Right lobe of liver (tissue), 6 donors: Measurements from ENCODE around the gene ARHGAP23. TPM values are rescaled to one million over a fixed set of nuclear protein-coding genes. Genes with fewer than 3 reads are reported as not detected.
"Not testable (repeated sequence)": the region's sequence is repeated elsewhere in the genome, so short reads cannot be mapped to it uniquely, and the experiment has no call there.

Experiments
- ATAC-seq, 4 donors: fragments of 200-7000 bp; cut with Tn5 transposase; one replicate each; pipeline ENCODE4 v1.9.1; 2020; ENCODE audit warnings: mild to moderate bottlenecking in 4 of 4, moderate library complexity in 4 of 4
- DNase-seq, 3 donors: peaks; one replicate each; pipeline ENCODE4 v3.0.0-alpha.2; 2020
- H3K27ac ChIP-seq, 3 donors: fragments of 200-600 bp; one replicate each; pipeline ENCODE4 v1.8.0; 2022
- H3K27me3 ChIP-seq, 2 donors: fragments of 200-600 bp; one replicate each; pipeline ENCODE4 v1.8.0; 2022
- H3K36me3 ChIP-seq, 4 donors: fragments of 200-600 bp; sonication (generic) in 1 of 4; one replicate each; pipeline versions ENCODE4 v1.5.1 to v1.8.0; 2017 to 2022; ENCODE audit warnings: control low read depth in 1 of 4
- H3K4me1 ChIP-seq, 4 donors: fragments of 200-600 bp; sonication (generic) in 1 of 4; one replicate each; pipeline versions ENCODE4 v1.5.1 to v1.8.0; 2017 to 2022; ENCODE audit warnings: control low read depth in 1 of 4
- H3K4me3 ChIP-seq, 3 donors: fragments of 200-600 bp; one replicate each; pipeline ENCODE4 v1.8.0; 2022
- H3K9me3 ChIP-seq, 4 donors: fragments of 200-600 bp; sonication (generic) in 1 of 4; one replicate each; pipeline versions ENCODE4 v1.5.1 to v1.8.0; 2017 to 2022; ENCODE audit warnings: control low read depth in 1 of 4
- CTCF ChIP-seq, 4 donors: fragments of 200-600 bp in 3 of 4; fragments of 450-650 bp in 1 of 4; IDR thresholded peaks; one replicate each; pipeline versions ENCODE4 v1.5.1 to v1.8.0; 2016 to 2022; ENCODE audit warnings: antibody characterized with exemption in 4 of 4, mild to moderate bottlenecking in 2 of 4
- POLR2A ChIP-seq: fragments of 450-650 bp; IDR thresholded peaks from one replicate; pipeline ENCODE4 v1.6.1; 2017; ENCODE audit warnings: antibody characterized with exemption, mild to moderate bottlenecking
- WGBS: methylation state at CpG from one replicate; pipeline ENCODE4 v1.1.6; 2018; ENCODE audit warnings: low coverage, low lambda C conversion rate; ENCODE audit not compliant: insufficient coverage; ENCODE audit errors: missing lambda C conversion rate; 5-methylcytosine and 5-hydroxymethylcytosine counted together
- intact Hi-C, 2 donors: fragments of 100-400 bp; cut with DNase I; formaldehyde crosslinking; loops; one replicate each; pipeline versions ENCODE4 v1.11.2 to v1.14.1; 2022
- total RNA-seq, 6 experiments: library from RNA; depleted of rRNA in 2 of 6; stranded (reverse); fragments of >200 nt in 2 of 6; fragmentation: NEBNext Ultra II Directional in 3 of 6; extraction: Animal tissue kit (Norgen Biotek cat#: 25700) in 3 of 6; gene quantifications; one replicate each; pipeline versions ENCODE4 v1.1.0 to v1.2.4, GENCODE V29; 2016 to 2023
- donor health status: DM: no; HTN: yes; CAD: no.
- donor health status: DM: no; HTN: no; CAD: no.
- donor health status: DM: no; HTN: no; CAD: no.
- donor health status: DM: no; HTN: yes; CAD: no.
- donor health status: DM: no; HTN: yes; CAD: no.

The ARHGAP23 gene
- total RNA-seq, 6 experiments from 2014 or later, result 1.4 to 9.5 (median 3.8) TPM

DNA sequence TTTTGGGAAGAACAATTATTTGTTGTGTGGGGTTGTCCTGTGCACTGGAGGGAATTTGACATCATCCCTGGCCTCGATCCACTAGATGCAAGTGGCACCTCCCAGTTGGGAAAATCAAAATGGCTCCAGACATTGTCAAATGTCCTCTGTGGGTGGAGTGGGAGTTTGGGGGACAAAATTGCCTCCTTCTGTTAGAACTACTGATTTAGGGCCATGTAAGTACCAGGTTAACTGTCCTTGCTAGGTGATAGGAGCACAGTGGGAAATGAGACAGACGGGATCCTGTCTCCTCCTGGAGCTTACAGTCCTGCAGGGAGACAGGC, 56.8 kb downstream of the ARHGAP23 start:
- TF ChIP-seq POLR2A (no peak), CTCF (IDR thresholded peaks at IDR 0.05) (peak in 1 of 4 donors; percentile 1)
- intact Hi-C loops, result loop anchor here (10.0 kb wide), 1 partner anchor 60 kb away; the partner anchor contains the start of gene ARHGAP23 (in 2 of the 2)
- H3K27ac ChIP-seq, result no peak overlapping the region

GRCh38 chr17:38485681-38486298, 57.5 kb downstream of the ARHGAP23 start:
- ATAC-seq, H3K36me3 ChIP-seq, H3K4me1 ChIP-seq, H3K4me3 ChIP-seq, H3K27me3 ChIP-seq, H3K27ac ChIP-seq, H3K9me3 ChIP-seq, DNase-seq: not testable (repeated sequence)
- 43% methylated on average over 4 of the region's 13 CpGs for WGBS
- intact Hi-C loops, result loop anchor here (10.0 kb wide), 1 partner anchor 61 kb away; the partner anchor contains the start of gene ARHGAP23 (in 2 of the 2)

More for the DNA sequence above, 56.8 kb downstream of the ARHGAP23 start:
- ATAC-seq (no peak), DNase-seq (no peak)
- no peaks in the 10 kb centered on the region for H3K9me3 ChIP-seq
- no peaks in the 10 kb centered on the region for H3K27me3 ChIP-seq
- H3K4me3 ChIP-seq, result no peak overlapping the region
- H3K36me3 ChIP-seq, result no peaks in the 10 kb centered on the region
- no peaks in the 10 kb centered on the region for H3K4me1 ChIP-seq
- WGBS, result 32% methylated on average over 2 of the region's 2 CpGs

DNA sequence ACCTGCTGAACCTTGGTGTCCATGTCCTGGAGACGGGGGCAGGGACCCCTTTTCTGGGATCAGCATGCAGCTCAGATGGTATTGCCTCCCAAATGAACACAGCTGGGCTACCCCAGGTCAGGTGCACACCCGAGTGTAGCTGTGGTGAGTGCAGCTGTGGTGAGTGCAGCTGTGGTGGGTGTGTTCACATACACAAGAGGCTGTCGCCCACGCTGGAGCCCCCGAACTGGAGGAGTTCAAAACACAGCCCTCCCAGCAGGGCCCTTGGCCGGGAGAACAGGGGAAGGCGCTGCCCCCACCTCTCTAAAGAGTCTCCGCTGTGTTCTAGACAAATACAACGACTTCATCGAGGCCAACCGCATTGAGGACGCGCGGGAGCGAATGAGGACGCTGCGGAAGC, 61.5 kb downstream of the ARHGAP23 start:
- intact Hi-C loops, result loop anchor here (5.0 to 10.0 kb wide), 3 partner anchors 65 to 178 kb away; partner anchors contain the start of gene ARHGAP23 (in 2 of the 2)
- not testable (repeated sequence) for H3K27ac ChIP-seq, H3K4me3 ChIP-seq, H3K9me3 ChIP-seq, H3K36me3 ChIP-seq, ATAC-seq, H3K4me1 ChIP-seq, DNase-seq, H3K27me3 ChIP-seq
- WGBS, result no CpG with 5 or more reads among the region's 17 CpGs

DNA sequence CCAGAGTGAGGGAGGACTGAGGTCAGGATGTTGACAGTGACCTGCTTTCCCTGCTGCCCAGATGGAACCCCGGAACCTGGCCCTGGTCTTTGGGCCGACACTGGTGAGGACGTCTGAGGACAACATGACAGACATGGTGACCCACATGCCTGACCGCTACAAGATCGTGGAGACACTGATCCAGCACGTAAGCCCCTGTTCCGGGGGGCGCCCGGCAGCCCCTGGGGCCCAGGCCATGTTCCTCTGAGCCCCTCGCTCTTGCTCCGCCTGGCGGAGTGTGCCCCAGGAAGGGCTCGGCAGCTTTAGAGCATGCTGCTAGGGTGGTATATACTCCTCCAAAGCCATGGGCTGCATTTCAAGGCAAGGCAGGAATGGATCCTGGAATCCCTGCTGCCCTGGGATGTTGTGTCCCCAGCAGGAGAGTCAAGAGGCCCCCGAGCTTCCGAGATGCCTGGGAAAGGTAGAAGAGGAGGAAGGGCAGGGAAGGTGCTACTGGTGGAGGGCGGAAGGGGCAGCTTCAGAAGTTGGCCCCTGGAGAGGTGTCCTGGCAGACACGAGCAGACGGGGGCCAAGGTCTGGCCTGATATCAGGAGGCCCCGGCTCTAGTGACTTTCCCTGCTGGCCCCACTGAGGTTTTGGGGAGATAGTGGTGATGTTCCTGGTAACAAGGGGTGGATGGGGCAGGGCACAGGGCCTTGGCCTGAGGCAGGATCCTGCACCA, 63.2 kb downstream of the ARHGAP23 start:
- intact Hi-C loops, result loop anchor here (5.0 kb wide), 2 partner anchors 166 to 176 kb away; no protein-coding TSS in a partner anchor
- not testable (repeated sequence) for H3K9me3 ChIP-seq, H3K4me3 ChIP-seq, H3K27me3 ChIP-seq, H3K4me1 ChIP-seq, ATAC-seq, H3K27ac ChIP-seq, H3K36me3 ChIP-seq, DNase-seq
- WGBS, result 67% methylated on average over 4 of the region's 19 CpGs

- ATAC-seq (peak; percentile 82 to 93 (median 90)), DNase-seq (peak; percentile 91 to 94 (median 92))
- H3K4me3 ChIP-seq, H3K4me1 ChIP-seq, H3K27ac ChIP-seq, H3K36me3 ChIP-seq, H3K27me3 ChIP-seq, H3K9me3 ChIP-seq: not testable (repeated sequence)
- WGBS, result 0% methylated on average over 5 of the region's 14 CpGs
- intact Hi-C loops, result loop anchor here (5.0 kb wide), 2 partner anchors 165 to 175 kb away; no protein-coding TSS in a partner anchor
- TF ChIP-seq CTCF (IDR thresholded peaks at IDR 0.05), result peak; percentile 50 to 73 (median 72)
These were observed 64.1 kb downstream of the ARHGAP23 start for GRCh38 chr17:38492067-38493040.

DNA sequence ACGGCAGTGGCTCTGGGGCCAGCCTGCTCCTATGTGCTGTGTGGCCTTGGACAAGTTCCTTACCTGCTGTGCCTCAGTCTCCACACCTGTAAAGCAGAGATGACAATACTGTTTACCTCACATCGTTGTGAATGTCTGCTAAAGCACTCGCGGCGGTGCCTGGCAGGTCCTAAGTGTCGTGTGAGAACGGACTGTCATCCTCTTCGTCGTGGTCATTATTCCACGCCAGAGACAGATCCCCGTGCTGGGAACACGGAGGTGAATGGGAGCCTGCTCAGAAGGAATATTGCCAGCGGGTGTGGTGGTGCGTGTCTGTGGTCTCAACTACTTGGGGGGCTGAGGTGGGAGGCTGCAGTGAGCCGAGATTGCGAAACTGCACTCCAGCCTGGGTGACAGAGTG, 65.9 kb downstream of the ARHGAP23 start:
- not testable (repeated sequence) for H3K4me1 ChIP-seq, DNase-seq, H3K27me3 ChIP-seq, H3K27ac ChIP-seq, H3K9me3 ChIP-seq, H3K4me3 ChIP-seq, H3K36me3 ChIP-seq, ATAC-seq
- intact Hi-C loops, result loop anchor here (5.0 kb wide), 2 partner anchors 163 to 173 kb away; no protein-coding TSS in a partner anchor
- 60% methylated on average over 4 of the region's 16 CpGs for WGBS

- H3K9me3 ChIP-seq, H3K36me3 ChIP-seq, H3K27ac ChIP-seq, H3K4me3 ChIP-seq, DNase-seq, intact Hi-C loops, H3K27me3 ChIP-seq, H3K4me1 ChIP-seq, ATAC-seq: not testable (repeated sequence)
- WGBS, result 97% methylated on average over 5 of the region's 10 CpGs
These were observed 69.4 kb downstream of the ARHGAP23 start for GRCh38 chr17:38497656-38498055.
